KMS-11 (cell line): ENCODE results near the gene ST3GAL2.
"Not testable (repeated sequence)": the region's sequence is repeated elsewhere in the genome, so short reads cannot be mapped to it uniquely, and the experiment has no call there.

Experiments used
- H2AFZ ChIP-seq: fragments of 200-600 bp; sonication (generic); 2 replicates; pipeline ENCODE4 v1.6.1; 2016; ENCODE audit warnings: antibody characterized with exemption, mixed run types, low read depth
- H3K27ac ChIP-seq: fragments of 200-600 bp; sonication (generic); 2 replicates; pipeline ENCODE4 v1.6.1; 2016; ENCODE audit warnings: mild to moderate bottlenecking, mixed run types
- H3K27me3 ChIP-seq: fragments of 200-600 bp; sonication (generic); 2 replicates; pipeline ENCODE4 v1.6.1; 2017; ENCODE audit warnings: mild to moderate bottlenecking, low read depth, mixed run types, moderate library complexity; ENCODE audit not compliant: insufficient read depth
- H3K36me3 ChIP-seq: fragments of 200-600 bp; sonication (generic); 2 replicates; pipeline ENCODE4 v1.6.1; 2017; ENCODE audit warnings: mild to moderate bottlenecking, mixed run types; ENCODE audit not compliant: insufficient read depth
- H3K4me1 ChIP-seq: fragments of 200-600 bp; sonication (generic); 2 replicates; pipeline ENCODE4 v1.6.1; 2016; ENCODE audit warnings: mild to moderate bottlenecking, low read depth, mixed run types; ENCODE audit not compliant: poor library complexity, severe bottlenecking
- H3K4me2 ChIP-seq: fragments of 200-600 bp; sonication (generic); 2 replicates; pipeline ENCODE4 v1.7.0; 2016; ENCODE audit warnings: mild to moderate bottlenecking, mixed run types
- H3K4me3 ChIP-seq: fragments of 200-600 bp; sonication (generic); IDR thresholded peaks from 2 replicates; pipeline ENCODE4 v1.6.1; 2017; ENCODE audit warnings: low read depth, low read length, mixed read lengths; ENCODE audit not compliant: insufficient read depth
- H3K79me2 ChIP-seq: fragments of 200-600 bp; sonication (generic); 2 replicates; pipeline ENCODE4 v1.6.1; 2016; ENCODE audit warnings: low read depth, mixed run types; ENCODE audit not compliant: insufficient read depth
- H3K9ac ChIP-seq: fragments of 200-600 bp; sonication (generic); 2 replicates; pipeline ENCODE4 v1.6.1; 2016; ENCODE audit warnings: mild to moderate bottlenecking, mixed run types
- H4K20me1 ChIP-seq: fragments of 200-600 bp; sonication (generic); 2 replicates; pipeline ENCODE4 v1.6.1; 2016; ENCODE audit warnings: mild to moderate bottlenecking, mixed run types; ENCODE audit not compliant: insufficient read depth
- TF ChIP-seq, protein P1 (sequence below): fragments of 200-600 bp; sonication (generic); conservative IDR thresholded peaks from 2 replicates; pipeline ENCODE4 v1.6.1; 2017; ENCODE audit warnings: low read depth, mild to moderate bottlenecking, antibody characterized with exemption, low read length, moderate library complexity, mixed read lengths

The ST3GAL2 gene

DNA sequence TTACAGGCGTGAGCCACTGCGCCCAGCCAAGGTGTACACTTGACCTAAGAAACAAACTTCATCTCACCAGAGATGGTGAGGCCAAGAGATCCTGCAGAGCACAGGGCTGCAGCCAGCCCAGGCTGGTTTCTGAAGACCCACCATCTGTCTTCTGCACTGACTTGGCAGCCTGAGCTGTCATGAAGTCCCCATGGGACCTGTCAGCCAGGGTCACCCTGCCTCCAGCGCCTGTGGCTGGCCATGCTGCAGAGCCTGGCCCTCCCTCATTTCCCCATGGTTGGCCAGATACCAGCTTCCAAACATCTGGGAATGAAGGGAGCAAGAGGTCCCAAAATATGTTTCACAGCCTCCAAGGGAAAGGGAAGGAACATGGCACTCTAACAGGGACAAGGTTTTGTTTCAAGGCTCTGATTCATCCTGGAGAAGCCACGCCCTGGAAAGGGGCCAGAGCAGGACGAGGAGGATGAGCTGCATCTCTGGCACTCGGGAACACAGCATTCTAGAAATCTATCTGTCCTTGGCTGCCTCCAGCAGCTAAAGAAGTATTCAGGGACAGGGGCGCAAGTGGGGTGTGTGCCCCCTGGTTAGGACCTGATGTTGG lies 46.9 kb downstream of the ST3GAL2 start:
- Histone ChIP-seq H3K27ac (no peak overlapping the region), H3K4me1 (peaks cover 17% of the 10 kb centered on the region), H3K9ac (no peak overlapping the region), H4K20me1 (no peaks in the 10 kb centered on the region), H3K36me3 (peaks cover 5% of the 10 kb centered on the region; the same call in 1 of the 2 replicates), H3K4me2 (no peak overlapping the region), H3K4me3 (no peak overlapping the region), H3K27me3 (no peaks in the 10 kb centered on the region), H3K79me2 (no peaks in the 10 kb centered on the region), H2AFZ (no peak overlapping the region)
- TF ChIP-seq, protein P1, sequence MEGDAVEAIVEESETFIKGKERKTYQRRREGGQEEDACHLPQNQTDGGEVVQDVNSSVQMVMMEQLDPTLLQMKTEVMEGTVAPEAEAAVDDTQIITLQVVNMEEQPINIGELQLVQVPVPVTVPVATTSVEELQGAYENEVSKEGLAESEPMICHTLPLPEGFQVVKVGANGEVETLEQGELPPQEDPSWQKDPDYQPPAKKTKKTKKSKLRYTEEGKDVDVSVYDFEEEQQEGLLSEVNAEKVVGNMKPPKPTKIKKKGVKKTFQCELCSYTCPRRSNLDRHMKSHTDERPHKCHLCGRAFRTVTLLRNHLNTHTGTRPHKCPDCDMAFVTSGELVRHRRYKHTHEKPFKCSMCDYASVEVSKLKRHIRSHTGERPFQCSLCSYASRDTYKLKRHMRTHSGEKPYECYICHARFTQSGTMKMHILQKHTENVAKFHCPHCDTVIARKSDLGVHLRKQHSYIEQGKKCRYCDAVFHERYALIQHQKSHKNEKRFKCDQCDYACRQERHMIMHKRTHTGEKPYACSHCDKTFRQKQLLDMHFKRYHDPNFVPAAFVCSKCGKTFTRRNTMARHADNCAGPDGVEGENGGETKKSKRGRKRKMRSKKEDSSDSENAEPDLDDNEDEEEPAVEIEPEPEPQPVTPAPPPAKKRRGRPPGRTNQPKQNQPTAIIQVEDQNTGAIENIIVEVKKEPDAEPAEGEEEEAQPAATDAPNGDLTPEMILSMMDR, result no peak

DNA sequence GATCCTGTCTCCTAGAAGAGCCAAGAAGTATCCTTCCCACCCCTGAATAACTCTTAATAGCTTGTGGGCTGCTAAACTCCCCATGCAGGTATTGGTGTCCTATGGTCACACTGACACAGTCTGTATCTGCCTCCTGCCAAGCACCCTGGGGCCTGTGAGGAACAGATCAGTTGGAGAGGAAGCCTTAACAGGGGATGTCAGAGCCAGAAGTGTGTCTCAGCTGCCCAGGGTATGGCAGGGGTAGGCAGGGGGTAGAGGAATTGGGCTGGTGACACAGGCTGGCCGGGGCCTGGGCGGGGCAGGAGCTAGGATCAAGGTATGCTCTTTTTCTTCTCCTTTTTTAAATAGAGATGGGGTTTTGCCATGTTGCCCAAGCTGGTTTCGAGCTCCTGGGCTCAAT lies 47.5 kb downstream of the ST3GAL2 start:
- Histone ChIP-seq H3K79me2 (no peaks in the 10 kb centered on the region), H3K4me2 (no peak overlapping the region), H4K20me1 (no peaks in the 10 kb centered on the region), H3K4me1 (peaks cover 12% of the 10 kb centered on the region), H3K27me3 (no peaks in the 10 kb centered on the region), H3K9ac (no peak overlapping the region), H2AFZ (no peak overlapping the region), H3K4me3 (no peak overlapping the region), H3K36me3 (peaks cover 5% of the 10 kb centered on the region; the same call in 1 of the 2 replicates), H3K27ac (no peak overlapping the region)
- TF ChIP-seq, protein P1, result no peak

DNA sequence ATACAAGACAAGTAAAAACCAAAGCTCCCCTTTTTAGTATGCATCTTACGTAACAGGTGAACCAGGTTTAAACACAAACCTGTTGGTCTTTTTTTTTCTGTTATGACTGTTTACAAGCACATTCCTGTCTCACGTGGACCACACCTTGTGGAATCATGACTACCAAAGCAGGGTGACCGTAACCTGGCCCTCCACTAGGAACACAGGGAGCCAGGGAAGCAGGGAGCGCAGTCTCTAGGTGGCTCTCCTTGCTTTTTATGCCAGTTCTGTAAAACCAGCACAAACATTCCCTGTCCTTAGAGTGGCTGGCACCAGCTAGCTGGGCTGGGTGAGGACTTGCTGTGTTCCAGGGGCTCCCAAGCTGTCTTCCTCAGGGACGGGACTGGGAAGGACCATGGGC lies 48.1 kb downstream of the ST3GAL2 start:
- no peak overlapping the region for H3K9ac ChIP-seq
- TF ChIP-seq, protein P1, result no peak
- H3K4me2 ChIP-seq, result no peak overlapping the region
- H3K4me3 ChIP-seq, result no peak overlapping the region
- H3K36me3 ChIP-seq, result peaks cover 5% of the 10 kb centered on the region; the same call in 1 of the 2 replicates
- H4K20me1 ChIP-seq, result no peaks in the 10 kb centered on the region
- no peaks in the 10 kb centered on the region for H3K27me3 ChIP-seq
- peaks cover 5% of the 10 kb centered on the region for H3K4me1 ChIP-seq
- H3K27ac ChIP-seq, result no peak overlapping the region
- no peaks in the 10 kb centered on the region for H3K79me2 ChIP-seq
- H2AFZ ChIP-seq, result no peak overlapping the region

DNA sequence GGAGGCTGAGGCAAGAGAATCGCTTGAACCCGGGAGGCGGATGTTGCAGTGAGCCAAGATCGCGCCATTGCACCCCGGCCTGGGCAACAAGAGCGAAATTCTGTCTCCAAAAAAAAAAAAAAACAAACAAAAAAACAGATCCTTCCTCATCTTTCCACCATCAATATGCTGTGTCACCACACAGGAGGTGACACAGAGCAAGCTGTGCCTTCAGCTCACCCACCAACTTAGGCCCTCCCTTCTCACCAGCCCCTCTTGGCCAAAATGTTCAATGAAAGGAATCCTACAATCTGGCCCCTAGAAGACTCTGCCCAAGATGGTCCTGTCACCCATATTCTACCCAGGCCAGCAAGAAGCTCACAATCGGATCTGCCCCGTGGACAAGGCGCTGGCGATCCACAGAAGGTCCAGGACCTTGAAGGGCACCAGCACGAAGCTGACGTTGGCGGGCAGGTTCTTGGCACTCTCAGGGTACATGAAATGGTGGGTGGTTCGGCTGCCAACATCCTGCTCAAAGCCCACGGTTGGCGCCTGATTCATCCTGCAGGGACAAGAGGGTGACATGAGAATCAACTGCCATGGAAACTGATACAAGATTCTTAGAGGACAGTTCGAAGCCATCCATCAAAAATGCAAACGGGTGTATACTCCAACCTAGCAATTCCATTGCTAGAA lies 50.8 kb downstream of the ST3GAL2 start:
- H3K36me3 ChIP-seq, result peaks cover 5% of the 10 kb centered on the region; the same call in 1 of the 2 replicates
- H3K27ac ChIP-seq, result no peak overlapping the region
- H3K79me2 ChIP-seq, result no peaks in the 10 kb centered on the region
- no peak overlapping the region for H3K9ac ChIP-seq
- no peaks in the 10 kb centered on the region for H4K20me1 ChIP-seq
- TF ChIP-seq, protein P1, result no peak
- H3K27me3 ChIP-seq, result no peaks in the 10 kb centered on the region
- no peak overlapping the region for H3K4me2 ChIP-seq
- H3K4me3 ChIP-seq, result no peak overlapping the region
- H2AFZ ChIP-seq, result no peak overlapping the region
- H3K4me1 ChIP-seq, result no peaks in the 10 kb centered on the region

DNA sequence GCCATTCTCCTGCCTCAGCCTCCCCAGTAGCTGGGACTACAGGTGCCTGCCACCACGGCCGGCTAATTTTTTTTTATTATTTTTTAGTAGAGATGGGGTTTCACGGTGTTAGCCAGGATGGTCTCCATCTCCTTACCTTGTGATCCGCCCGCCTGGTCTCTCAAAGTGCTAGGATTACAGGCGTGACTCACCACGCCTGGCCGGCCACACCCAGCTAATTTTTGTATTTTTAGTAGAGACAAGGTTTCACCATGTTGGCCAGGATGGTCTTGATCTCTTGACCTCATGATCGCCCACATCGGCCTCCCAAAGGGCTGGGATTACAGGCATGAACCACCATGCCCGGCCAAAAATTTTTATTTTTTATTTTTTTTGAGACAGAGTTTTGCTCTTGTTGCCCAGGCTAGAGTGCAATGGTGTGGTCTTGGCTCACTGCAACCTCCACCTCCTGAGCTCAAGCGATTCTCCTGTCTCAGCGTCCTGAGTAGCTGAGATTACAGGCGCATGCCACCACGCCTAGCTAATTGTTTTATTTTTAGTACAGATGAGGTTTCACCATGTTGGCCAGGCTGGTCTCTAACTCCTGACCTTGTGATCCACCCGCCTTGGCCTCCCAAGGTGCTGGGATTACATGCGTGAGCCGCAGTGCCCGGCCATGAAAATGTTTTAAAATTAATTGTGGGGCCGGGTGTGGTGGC lies 52.5 kb downstream of the ST3GAL2 start:
- H3K4me2 ChIP-seq, H3K79me2 ChIP-seq, H4K20me1 ChIP-seq, H2AFZ ChIP-seq, H3K9ac ChIP-seq, H3K36me3 ChIP-seq, H3K27ac ChIP-seq, H3K27me3 ChIP-seq, H3K4me1 ChIP-seq, H3K4me3 ChIP-seq: not testable (repeated sequence)
